GM12878 (cell line): ENCODE data around the gene SSH2. TPM values are rescaled to one million over a fixed set of nuclear protein-coding genes. Genes with fewer than 3 reads are reported as not detected.

ENCODE experiments used
- ATAC-seq: fragments of 200-7000 bp; cut with Tn5 transposase; 3 replicates; pipeline ENCODE4 v1.9.1; 2020; ENCODE audit warnings: mild to moderate bottlenecking, moderate library complexity
- BruUV-seq: library from RNA; stranded (reverse); fragments of 400-500 nt; replicated peaks from 2 replicates; lab custom pipeline; 2021; lab: Mats Ljungman, UMichigan
- CTCF ChIA-PET: fragments of 300-600 bp; sonication (Branson Sonifier 250); formaldehyde crosslinking; extraction: SDS; loops from one replicate; lab custom pipeline; 2021; ENCODE audit warnings: inconsistent platforms; lab: Yijun Ruan, JAX
- POLR2A ChIA-PET: fragments of 350-600 bp; formaldehyde crosslinking; extraction: SDS; loops from one replicate; lab custom pipeline; 2021; ENCODE audit warnings: inconsistent platforms; lab: Charles Lee
- RAD21 ChIA-PET: fragments of 300-600 bp; sonication (Branson Sonifier 250); formaldehyde crosslinking; loops from one replicate; lab custom pipeline; 2023; ENCODE audit warnings: antibody characterized with exemption; ENCODE audit not compliant: unreplicated experiment; lab: Charles Lee
- SMC1A ChIA-PET: fragments of 300-600 bp; sonication (Branson Sonifier 250); formaldehyde crosslinking; loops from one replicate; lab custom pipeline; 2023; ENCODE audit not compliant: unreplicated experiment, uncharacterized antibody; lab: Charles Lee
- DNase-seq: peaks from one replicate; pipeline ENCODE4 v3.0.0-alpha.2; 2011; ENCODE audit warnings: low read depth, low spot score
- FAIRE-seq: peaks from 3 replicates; lab custom pipeline; 2011; peaks lifted over from hg19 to GRCh38; lab: Jason Lieb, UNC
- H2AFZ ChIP-seq: 2 replicates; pipeline ENCODE4 v1.6.0; 2011; ENCODE audit warnings: low read depth, low read length, control low read depth; ENCODE audit not compliant: control insufficient read depth
- H3K27ac ChIP-seq: 2 replicates; pipeline ENCODE4 v1.5.1; 2011; ENCODE audit warnings: control low read depth; ENCODE audit not compliant: control insufficient read depth, insufficient read depth
- H3K27me3 ChIP-seq, 2 experiments: replicated peaks in 1 of 2; 2 replicates each; pipeline versions ENCODE4 v1.6.0 to v1.6.1; 2011; ENCODE audit warnings: low read length in 1 of 2; ENCODE audit not compliant: control insufficient read depth in 2 of 2, insufficient read depth in 2 of 2
- H3K36me3 ChIP-seq, 2 experiments: 2 replicates each; pipeline ENCODE4 v1.5.1; 2011; ENCODE audit warnings: low read length in 1 of 2; ENCODE audit not compliant: control insufficient read depth in 2 of 2, insufficient read depth in 2 of 2
- H3K4me1 ChIP-seq: 2 replicates; pipeline ENCODE4 v1.6.1; 2011; ENCODE audit warnings: mild to moderate bottlenecking, low read length, moderate library complexity, mixed read lengths; ENCODE audit not compliant: control insufficient read depth, insufficient read depth
- H3K4me2 ChIP-seq: 2 replicates; pipeline ENCODE4 v1.6.0; 2011; ENCODE audit warnings: control low read depth; ENCODE audit not compliant: control insufficient read depth, insufficient read depth
- H3K4me3 ChIP-seq: fragments of 200-600 bp; sonication (generic); 2 replicates; pipeline ENCODE4 v1.5.1; 2016
- H3K79me2 ChIP-seq: 2 replicates; pipeline ENCODE4 v1.6.0; 2011; ENCODE audit warnings: low read length; ENCODE audit not compliant: control insufficient read depth, insufficient read depth
- H3K9ac ChIP-seq: 2 replicates; pipeline ENCODE4 v1.8.0; 2011; ENCODE audit warnings: low read length, control low read depth, mixed read lengths; ENCODE audit not compliant: control insufficient read depth, insufficient read depth
- H3K9me3 ChIP-seq: replicated peaks from 3 replicates; pipeline ENCODE4 v1.5.1; 2011; ENCODE audit warnings: mild to moderate bottlenecking, low read length; ENCODE audit not compliant: control insufficient read depth, insufficient read depth
- H4K20me1 ChIP-seq: 2 replicates; pipeline ENCODE4 v1.6.0; 2011; ENCODE audit not compliant: control insufficient read depth, insufficient read depth
- CBX3 ChIP-seq: fragments of 200-600 bp; sonication (generic); IDR thresholded peaks from 2 replicates; pipeline ENCODE4 v1.6.1; 2016; ENCODE audit warnings: low read depth, borderline replicate concordance
- CTCF ChIP-seq, 3 experiments: IDR thresholded peaks in 2 of 3; conservative IDR thresholded peaks in 1 of 3; 2 replicates each; pipeline ENCODE4 v1.5.1; 2011; ENCODE audit warnings: low read depth in 3 of 3, low read length in 3 of 3, mild to moderate bottlenecking in 3 of 3, control low read depth in 2 of 3, moderate library complexity in 2 of 3, inconsistent platforms in 1 of 3, mixed read lengths in 1 of 3; ENCODE audit not compliant: control insufficient read depth in 2 of 3, insufficient read depth in 1 of 3; ENCODE audit errors: extremely low read depth in 1 of 3
- ESRRA ChIP-seq: IDR thresholded peaks from 2 replicates; pipeline ENCODE4 v1.6.1; 2012; ENCODE audit warnings: mild to moderate bottlenecking, low read length, improper control_type of control experiment
- IKZF2 ChIP-seq, 2 experiments: fragments of 450-650 bp; IDR thresholded peaks; 2 replicates each; pipeline ENCODE4 v1.6.1; 2017; ENCODE audit warnings: mild to moderate bottlenecking in 2 of 2, moderate library complexity in 2 of 2
- KAT2A ChIP-seq: conservative IDR thresholded peaks from 2 replicates; pipeline ENCODE4 v1.6.1; 2011; ENCODE audit warnings: low read depth, low read length; ENCODE audit not compliant: control insufficient read depth
- KDM1A ChIP-seq: fragments of 200-600 bp; sonication (generic); IDR thresholded peaks from 2 replicates; pipeline ENCODE4 v1.6.1; 2016; ENCODE audit warnings: borderline replicate concordance
- MAX ChIP-seq: IDR thresholded peaks from 2 replicates; pipeline ENCODE4 v1.6.1; 2012; ENCODE audit warnings: low read depth, low read length, improper control_type of control experiment
- MTA2 ChIP-seq: fragments of 450-650 bp; IDR thresholded peaks from 2 replicates; pipeline ENCODE4 v1.6.1; 2016; ENCODE audit warnings: low read depth, mild to moderate bottlenecking, moderate library complexity
- NKRF ChIP-seq: fragments of 450-650 bp; conservative IDR thresholded peaks from 2 replicates; pipeline ENCODE4 v1.6.1; 2017; ENCODE audit warnings: mild to moderate bottlenecking, moderate library complexity
- NR2F1 ChIP-seq: fragments of 450-650 bp; conservative IDR thresholded peaks from 2 replicates; pipeline ENCODE4 v1.6.1; 2017; ENCODE audit warnings: mild to moderate bottlenecking
- POLR2AphosphoS2 ChIP-seq: IDR thresholded peaks from 2 replicates; pipeline ENCODE4 v1.6.1; 2011; ENCODE audit warnings: low read depth, mild to moderate bottlenecking, low read length, improper control_type of control experiment, moderate library complexity
- POU2F2 ChIP-seq: IDR thresholded peaks from 3 replicates; pipeline ENCODE4 v1.6.1; 2011; ENCODE audit warnings: low read depth, mild to moderate bottlenecking, low read length, borderline replicate concordance
- RUNX3 ChIP-seq: IDR thresholded peaks from 2 replicates; pipeline ENCODE4 v1.6.1; 2012; ENCODE audit warnings: low read length, inconsistent platforms
- STAT1 ChIP-seq: fragments of 450-650 bp; conservative IDR thresholded peaks from 2 replicates; pipeline ENCODE4 v1.6.1; 2014; ENCODE audit warnings: antibody characterized with exemption, mild to moderate bottlenecking
- STAT3 ChIP-seq: IDR thresholded peaks from 2 replicates; pipeline ENCODE4 v1.6.1; 2011; ENCODE audit warnings: low read depth, low read length, improper control_type of control experiment
- TBL1XR1 ChIP-seq: IDR thresholded peaks from 2 replicates; pipeline ENCODE4 v1.6.1; 2012; ENCODE audit warnings: low read depth, low read length, improper control_type of control experiment
- TCF7 ChIP-seq: IDR thresholded peaks from 2 replicates; pipeline ENCODE4 v1.6.1; 2014; ENCODE audit warnings: antibody characterized with exemption, borderline replicate concordance
- WGBS: methylation state at CpG from one replicate; pipeline ENCODE4 v1.1.6; 2016; ENCODE audit warnings: low lambda C conversion rate; ENCODE audit not compliant: insufficient replicate concordance, insufficient coverage; ENCODE audit errors: missing lambda C conversion rate; 5-methylcytosine and 5-hydroxymethylcytosine counted together
- in situ Hi-C: fragments of 300-500 bp; cut with MboI; formaldehyde crosslinking; loops from 9 replicates; pipeline ENCODE4 v1.14.3; 2018; ENCODE audit warnings: mixed read lengths
- intact Hi-C: fragments of 100-400 bp; cut with micrococcal nuclease; formaldehyde crosslinking; loops from one replicate; pipeline ENCODE4 v1.14.2; 2022; ENCODE audit not compliant: unreplicated experiment
- polyA plus RNA-seq, 11 experiments: library from polyadenylated mRNA; depleted of rRNA in 4 of 11; unstranded in 6 of 11; stranded (reverse) in 5 of 11; fragments of >200 nt; fragmentation: Nextera tagmentation in 4 of 11; fragmentation: Illumina TruSeq in 1 of 11; extraction: Ambion mirVana in 4 of 11; extraction: Trizol in 1 of 11; gene quantifications; 1 replicate in 1 of 11; 2 replicates in 10 of 11; pipeline versions ENCODE4 v1.2.1 to v1.2.3, GENCODE V29; 2011 to 2016; ENCODE audit warnings: inconsistent platforms in 2 of 11, missing spikeins in 2 of 11, low read depth in 1 of 11
- total RNA-seq, 4 experiments: library from RNA; depleted of rRNA in 3 of 4; stranded (reverse); fragments of >200 nt in 3 of 4; fragmentation: Illumina TruSeq in 1 of 4; extraction: Trizol in 1 of 4; gene quantifications; 2 replicates each; pipeline versions ENCODE4 v1.2.1 to v1.2.3, GENCODE V29; 2013 to 2021
- TF ChIP-seq, protein P1 (sequence below): fragments of 450-650 bp; IDR thresholded peaks from 2 replicates; pipeline ENCODE4 v1.6.1; 2016; ENCODE audit warnings: mild to moderate bottlenecking
- TF ChIP-seq, protein P2 (sequence below): IDR thresholded peaks from 2 replicates; pipeline ENCODE4 v1.6.1; 2012; ENCODE audit warnings: low read depth, low read length, improper control_type of control experiment

SSH2 gene
- total and polyA plus RNA-seq, 10 of the 15 experiments (the other 5 are each of a cell fraction or from before 2014, with no cell fraction given), result 9.3 to 65.9 (median 34.0) TPM

DNA sequence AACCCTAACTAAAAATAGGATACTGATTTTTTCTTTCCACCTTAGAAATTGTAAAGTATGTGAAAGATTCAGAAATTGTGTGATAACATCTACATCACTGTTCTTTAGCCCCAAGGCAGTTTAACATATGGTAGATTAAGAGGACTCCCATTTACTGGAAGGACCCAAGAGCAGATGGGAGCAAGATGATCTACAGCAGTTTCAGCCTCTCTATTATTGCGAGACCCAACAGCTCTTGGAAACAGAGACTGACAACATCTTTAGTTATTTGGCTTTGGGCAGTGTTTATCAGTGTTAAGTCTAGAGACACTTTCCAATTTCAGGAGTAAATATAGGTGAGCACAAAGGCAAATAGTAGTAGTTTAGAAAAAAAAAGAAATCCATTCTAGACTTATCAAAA lies 182.4 kb downstream of the SSH2 start:
- peaks cover 0 to 4% of the 10 kb centered on the region in 2 experiments; a peak in 2 of 4 replicates for H3K36me3 ChIP-seq
- no peak overlapping the region for H3K27ac ChIP-seq
- POLR2A ChIA-PET, result interaction anchor here (0.7 to 2.6 kb wide), 5 partner anchors 9 to 24 kb away, joined by 3 to 9 read pairs (median 3); no protein-coding TSS in a partner anchor
- TF ChIP-seq NR2F1, result no peak
- no peak for TF ChIP-seq STAT1
- no peak for TF ChIP-seq RUNX3
- TF ChIP-seq POU2F2, result no peak
- TF ChIP-seq MAX, result no peak
- no peak for TF ChIP-seq ESRRA
- no peak for TF ChIP-seq CBX3
- TF ChIP-seq NKRF, result no peak
- TF ChIP-seq MTA2, result no peak
- TF ChIP-seq POLR2AphosphoS2, result no peak
- TF ChIP-seq CTCF (IDR thresholded peaks at IDR 0.05 in 2 of 3, conservative IDR thresholded peaks at IDR 0.05 in 1 of 3; ENCODE audit: control insufficient read depth in 2 of 3, extremely low read depth in 1 of 3, insufficient read depth in 1 of 3, low read depth in 3 of 3, low read length in 3 of 3), result no peak
- TF ChIP-seq, protein P1, sequence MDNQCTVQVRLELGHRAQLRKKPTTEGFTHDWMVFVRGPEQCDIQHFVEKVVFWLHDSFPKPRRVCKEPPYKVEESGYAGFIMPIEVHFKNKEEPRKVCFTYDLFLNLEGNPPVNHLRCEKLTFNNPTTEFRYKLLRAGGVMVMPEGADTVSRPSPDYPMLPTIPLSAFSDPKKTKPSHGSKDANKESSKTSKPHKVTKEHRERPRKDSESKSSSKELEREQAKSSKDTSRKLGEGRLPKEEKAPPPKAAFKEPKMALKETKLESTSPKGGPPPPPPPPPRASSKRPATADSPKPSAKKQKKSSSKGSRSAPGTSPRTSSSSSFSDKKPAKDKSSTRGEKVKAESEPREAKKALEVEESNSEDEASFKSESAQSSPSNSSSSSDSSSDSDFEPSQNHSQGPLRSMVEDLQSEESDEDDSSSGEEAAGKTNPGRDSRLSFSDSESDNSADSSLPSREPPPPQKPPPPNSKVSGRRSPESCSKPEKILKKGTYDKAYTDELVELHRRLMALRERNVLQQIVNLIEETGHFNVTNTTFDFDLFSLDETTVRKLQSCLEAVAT, result no peak
- TF ChIP-seq KDM1A, result no peak
- no peak for TF ChIP-seq TCF7
- TF ChIP-seq, protein P2, sequence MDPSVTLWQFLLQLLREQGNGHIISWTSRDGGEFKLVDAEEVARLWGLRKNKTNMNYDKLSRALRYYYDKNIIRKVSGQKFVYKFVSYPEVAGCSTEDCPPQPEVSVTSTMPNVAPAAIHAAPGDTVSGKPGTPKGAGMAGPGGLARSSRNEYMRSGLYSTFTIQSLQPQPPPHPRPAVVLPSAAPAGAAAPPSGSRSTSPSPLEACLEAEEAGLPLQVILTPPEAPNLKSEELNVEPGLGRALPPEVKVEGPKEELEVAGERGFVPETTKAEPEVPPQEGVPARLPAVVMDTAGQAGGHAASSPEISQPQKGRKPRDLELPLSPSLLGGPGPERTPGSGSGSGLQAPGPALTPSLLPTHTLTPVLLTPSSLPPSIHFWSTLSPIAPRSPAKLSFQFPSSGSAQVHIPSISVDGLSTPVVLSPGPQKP, result no peak
- no peak for TF ChIP-seq KAT2A
- no peak for TF ChIP-seq STAT3
- no peak for TF ChIP-seq TBL1XR1
- no peak for TF ChIP-seq IKZF2 (IDR thresholded peaks at IDR 0.05)

More for the DNA sequence above, 182.4 kb downstream of the SSH2 start:
- ChIA-PET RAD21 (interaction anchor here (0.7 to 7.5 kb wide), 4 partner anchors 9 to 108 kb away, joined by 3 to 28 read pairs (median 4); no protein-coding TSS in a partner anchor), SMC1A (interaction anchor here (0.8 to 4.4 kb wide), 15 partner anchors 9 to 118 kb away, joined by 3 to 25 read pairs (median 4); no protein-coding TSS in a partner anchor), CTCF (interaction anchor here (0.8 to 3.1 kb wide), 7 partner anchors 10 to 183 kb away, joined by 3 to 12 read pairs (median 4); no protein-coding TSS in a partner anchor)
- Histone ChIP-seq H3K79me2 (peaks cover 85% of the 10 kb centered on the region), H3K27me3 (no peaks in the 10 kb centered on the region), H4K20me1 (no peaks in the 10 kb centered on the region), H3K4me2 (peak overlapping the region; percentile 44), H2AFZ (no peak overlapping the region), H3K4me3 (no peak overlapping the region; the same call in 1 of the 2 replicates), H3K9me3 (no peaks in the 10 kb centered on the region), H3K9ac (no peak overlapping the region), H3K4me1 (peaks cover 9% of the 10 kb centered on the region)
- in situ Hi-C loops (no loop called here), intact Hi-C loops (no loop called here)
- no TSS peak for BruUV-seq
- 97% methylated on average over 1 of the region's 1 CpG for WGBS
- DNase-seq, result no peak
- ATAC-seq, result peak; percentile 36
- no peak for FAIRE-seq
